HL-60/S4 treated with phorbol 12-myristate 13-acetate at 8.2 ng/mL for 4 days and 3 days (cell line): Measurements from ENCODE around the gene ACOD1.
"Not testable (repeated sequence)": the region's sequence is repeated elsewhere in the genome, so short reads cannot be mapped to it uniquely, and the experiment has no call there.

Experiments
- in situ Hi-C: fragments of 300-500 bp; cut with MboI; formaldehyde crosslinking; loops from 2 replicates; pipeline ENCODE4 v1.15.0; 2022; ENCODE audit warnings: low sequenced_read_pairs

Gene ACOD1

DNA sequence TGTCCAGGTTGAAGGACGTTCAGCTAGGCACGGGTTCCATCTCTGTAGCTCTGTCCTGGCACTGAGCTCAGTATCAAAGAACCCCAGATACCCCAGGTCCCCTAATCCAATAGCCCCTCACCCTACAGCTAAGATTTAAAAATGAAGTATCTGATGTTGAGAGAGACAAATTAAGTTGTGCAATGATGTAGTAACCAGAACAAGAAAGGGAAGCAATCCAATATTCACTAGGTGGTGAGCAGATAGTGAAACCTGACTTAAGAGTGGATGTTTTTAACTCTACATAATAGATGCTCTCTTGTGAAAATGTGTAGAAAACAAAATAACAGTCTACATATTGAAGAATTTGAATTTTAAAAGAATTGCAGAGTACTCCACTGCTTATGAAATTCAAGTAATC is 1.8 kb downstream of the ACOD1 start:
- in situ Hi-C loops = no loop called here

DNA sequence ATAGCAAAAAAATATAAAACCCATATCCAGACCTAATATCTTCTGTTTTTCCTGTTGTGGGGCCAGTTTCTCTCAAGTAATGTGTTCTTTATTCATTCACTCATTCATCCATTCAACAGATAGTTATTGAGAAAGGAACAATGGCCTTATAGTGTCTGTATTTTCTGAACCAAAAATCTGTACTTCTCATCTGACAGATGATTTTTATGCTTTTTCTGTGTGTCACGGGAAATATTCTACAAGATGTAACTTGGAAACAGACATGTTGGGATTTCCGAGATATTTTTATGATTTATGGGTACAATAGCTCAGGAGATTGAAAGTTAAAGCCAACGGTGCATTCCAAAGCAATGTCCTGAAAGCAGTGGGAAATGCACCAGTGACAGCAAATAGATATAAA is 5.7 kb downstream of the ACOD1 start:
- in situ Hi-C loops = no loop called here

GRCh38 chr13:76954538-76954937 is 6.2 kb downstream of the ACOD1 start:
- in situ Hi-C loops = no loop called here

GRCh38 chr13:76955193-76955592 is 6.9 kb downstream of the ACOD1 start:
- in situ Hi-C loops = no loop called here

DNA sequence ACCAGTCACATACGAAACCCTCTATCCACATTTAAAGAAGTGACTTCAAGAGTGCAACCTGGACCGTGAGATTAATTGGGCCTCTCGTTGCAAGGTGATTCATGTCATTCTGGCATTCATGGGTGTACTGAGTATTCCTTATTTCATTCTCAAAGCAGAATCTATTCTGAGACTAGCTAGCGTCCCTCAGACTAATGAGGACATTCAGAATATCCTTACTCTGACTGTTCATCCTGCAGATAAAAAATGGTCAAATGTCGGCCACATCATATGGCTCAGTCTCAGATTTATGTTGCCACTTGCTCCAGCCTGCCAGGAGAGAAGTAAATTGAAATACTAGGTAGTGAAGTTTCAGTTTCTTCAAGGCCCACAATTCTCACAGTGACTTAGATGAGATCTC is 7.3 kb downstream of the ACOD1 start:
- in situ Hi-C loops = no loop called here

DNA sequence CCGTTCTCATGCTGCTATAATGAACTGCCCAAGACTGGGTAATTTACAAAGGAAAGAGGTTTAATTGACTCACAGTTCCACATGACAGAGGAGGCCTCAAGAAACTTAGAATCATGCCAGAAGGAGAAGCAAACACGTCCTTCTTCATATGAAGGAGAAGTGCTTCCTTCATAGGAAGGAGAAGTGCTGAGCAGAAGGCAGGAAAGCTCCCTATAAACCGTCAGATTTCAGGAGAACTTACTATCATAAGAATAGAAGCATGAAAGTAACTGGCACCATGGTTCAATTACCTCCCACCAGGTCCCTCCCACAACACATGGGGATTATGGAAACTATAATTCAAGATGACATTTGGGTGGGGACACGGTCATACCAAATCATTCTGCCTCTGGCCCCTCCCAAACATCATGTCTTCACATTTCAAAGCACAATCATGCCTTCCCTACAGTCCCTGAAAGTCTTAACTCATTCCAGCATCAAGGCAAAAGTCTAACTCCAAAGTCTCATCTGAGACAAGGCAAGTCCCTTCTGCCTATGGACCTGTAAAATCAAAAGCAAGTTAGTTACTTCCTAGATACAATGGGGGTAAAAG is 10.6 kb downstream of the ACOD1 start:
- in situ Hi-C loops = no loop called here

DNA sequence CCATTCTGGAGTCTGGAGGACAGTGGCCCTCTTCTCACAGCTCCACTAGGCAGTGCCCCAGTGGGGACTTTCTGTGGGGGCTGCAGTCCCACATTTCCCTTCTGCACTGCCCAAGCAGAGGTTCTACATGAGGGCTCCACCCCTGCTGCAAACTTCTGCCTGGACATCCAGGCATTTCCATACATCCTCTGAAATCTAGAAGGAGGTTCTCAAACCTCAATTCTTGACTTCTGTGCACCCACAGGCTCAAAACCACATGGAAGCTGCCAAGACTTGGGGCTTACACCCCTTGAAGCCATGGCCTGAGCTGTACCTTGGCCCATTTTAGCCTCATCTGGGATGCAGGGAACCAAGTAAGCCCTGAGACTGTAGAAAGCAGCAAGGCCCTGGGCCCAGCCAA is 11.4 kb downstream of the ACOD1 start:
- in situ Hi-C loops = not testable (repeated sequence)

DNA sequence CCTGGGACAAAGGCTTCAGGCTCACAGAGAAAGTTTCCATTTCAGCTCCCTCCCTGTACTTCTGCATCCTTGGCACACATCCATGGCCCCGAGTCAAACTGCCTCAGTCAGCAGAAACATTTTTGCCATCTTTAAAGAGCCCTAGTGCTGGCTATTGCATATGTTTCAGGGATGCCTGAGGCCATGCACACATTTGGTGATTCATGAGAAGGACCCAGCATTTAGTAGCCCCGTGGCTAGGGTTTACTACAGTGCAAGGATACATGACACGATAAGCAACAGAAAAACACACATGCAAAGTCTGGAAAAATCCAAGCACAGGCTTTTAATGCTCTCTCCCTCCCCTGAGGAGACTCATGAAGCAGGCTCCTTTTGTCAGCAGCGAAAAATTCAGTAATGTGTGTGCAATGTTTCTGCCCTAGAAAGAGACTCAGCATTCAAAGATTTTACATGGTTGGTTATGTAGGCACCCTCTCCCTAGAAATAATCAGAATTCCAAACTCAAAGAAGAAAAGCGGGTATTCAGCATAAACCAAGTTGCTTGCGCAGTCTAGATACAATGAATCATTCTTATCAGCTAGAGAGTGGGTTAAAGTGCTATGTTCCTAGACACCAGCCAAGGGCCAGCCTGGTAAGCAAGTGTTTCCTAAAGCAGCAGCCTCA is 17.6 kb downstream of the ACOD1 start:
- in situ Hi-C loops = no loop called here

DNA sequence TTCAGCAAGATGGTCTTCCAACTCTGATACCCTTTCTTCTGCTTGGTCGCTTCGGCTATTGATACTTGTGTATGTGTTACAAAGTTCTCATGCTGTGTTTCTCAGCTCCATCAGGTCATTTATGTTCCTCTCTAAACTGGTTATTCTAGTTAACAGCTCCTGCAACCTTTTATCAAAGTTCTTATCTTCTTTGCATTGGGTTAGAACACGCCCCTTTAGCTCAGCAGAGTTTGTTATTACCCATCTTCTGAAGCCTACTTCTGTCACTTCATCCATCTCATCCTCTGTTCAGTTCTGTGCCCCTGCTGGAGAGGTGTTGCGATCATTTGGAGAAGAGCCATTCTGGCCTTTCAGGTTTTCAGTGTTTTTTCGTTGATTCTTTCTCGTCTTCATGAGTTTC is 18.7 kb downstream of the ACOD1 start:
- in situ Hi-C loops = no loop called here

DNA sequence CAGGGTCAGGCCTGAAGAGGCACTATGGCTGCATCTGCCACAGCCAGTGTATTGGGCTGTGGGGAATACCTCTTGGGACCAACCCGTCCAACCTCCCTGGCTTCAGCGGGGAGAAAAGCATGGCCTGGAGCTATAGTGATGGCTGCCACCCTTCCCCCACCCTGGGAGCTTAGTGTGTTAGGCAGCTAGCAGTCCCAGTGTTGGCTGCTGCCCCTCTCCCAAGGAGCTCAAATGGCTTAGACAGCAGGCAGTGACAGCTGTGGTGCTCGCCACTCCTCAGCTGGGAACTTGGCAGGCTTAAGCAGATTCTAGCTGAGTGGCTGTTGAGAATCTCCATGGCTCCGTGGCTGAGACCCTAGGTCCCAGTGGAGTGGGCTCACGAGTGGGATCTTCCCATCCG is 19.7 kb downstream of the ACOD1 start:
- in situ Hi-C loops = no loop called here

DNA sequence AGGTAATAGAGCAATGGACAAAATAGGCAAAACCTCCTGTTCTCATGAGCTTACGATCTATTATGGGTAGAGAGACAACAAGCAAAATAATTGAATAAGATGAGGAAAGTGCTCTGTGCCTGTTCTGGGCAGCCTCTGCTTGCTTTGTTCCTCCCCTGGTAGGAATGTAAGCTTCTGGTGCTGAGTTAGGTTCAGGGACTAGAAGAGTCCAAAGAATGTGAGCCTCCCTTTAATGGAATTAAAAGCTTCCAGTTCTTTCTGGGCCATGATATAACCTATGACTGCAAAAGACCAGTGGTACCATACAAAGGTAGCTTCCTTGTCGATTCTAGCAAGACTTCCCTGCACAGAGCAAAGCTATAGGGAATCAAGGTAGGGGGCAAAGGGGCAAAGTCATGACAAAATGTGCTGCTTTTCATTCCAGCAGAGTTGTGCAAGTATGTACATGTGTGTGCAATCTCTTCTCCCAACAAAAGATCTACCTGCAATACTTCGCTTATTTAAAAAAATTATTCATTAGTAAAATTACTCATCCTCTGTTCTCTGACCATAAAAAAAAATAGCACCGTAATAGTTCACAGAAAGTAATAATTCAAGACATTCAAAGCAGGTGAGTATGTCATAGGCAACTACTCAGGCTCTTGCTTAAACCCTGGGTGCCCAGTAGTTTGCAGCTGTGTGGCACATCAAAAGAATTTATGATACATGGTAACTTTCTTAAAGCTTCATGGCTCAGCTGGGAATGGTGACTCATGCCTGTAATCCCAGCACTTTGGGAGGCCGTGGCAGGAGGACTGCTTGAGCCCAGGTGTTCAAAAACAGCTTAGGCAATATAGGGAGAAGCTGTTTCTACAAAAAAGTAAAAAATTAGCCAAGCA is 21.4 kb downstream of the ACOD1 start:
- in situ Hi-C loops = no loop called here

DNA sequence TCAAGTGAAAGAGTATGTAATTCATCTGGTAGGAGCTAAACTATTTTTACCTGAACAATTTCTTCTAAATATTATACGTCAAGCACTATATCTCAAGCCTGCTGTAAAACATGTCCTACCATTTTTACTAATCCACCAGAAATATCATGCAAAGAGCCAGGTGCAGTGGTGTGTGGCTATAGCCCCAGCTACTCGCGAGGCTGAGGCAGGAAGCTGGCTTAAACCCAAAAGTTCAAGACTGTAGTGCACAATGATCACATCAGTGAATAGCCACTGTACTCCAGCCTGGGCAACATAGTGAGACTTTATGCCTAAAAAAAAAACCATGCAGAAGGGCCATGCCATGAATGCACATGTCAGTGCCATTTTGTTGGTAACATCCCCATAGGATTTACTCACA is 22.9 kb downstream of the ACOD1 start:
- in situ Hi-C loops = no loop called here

DNA sequence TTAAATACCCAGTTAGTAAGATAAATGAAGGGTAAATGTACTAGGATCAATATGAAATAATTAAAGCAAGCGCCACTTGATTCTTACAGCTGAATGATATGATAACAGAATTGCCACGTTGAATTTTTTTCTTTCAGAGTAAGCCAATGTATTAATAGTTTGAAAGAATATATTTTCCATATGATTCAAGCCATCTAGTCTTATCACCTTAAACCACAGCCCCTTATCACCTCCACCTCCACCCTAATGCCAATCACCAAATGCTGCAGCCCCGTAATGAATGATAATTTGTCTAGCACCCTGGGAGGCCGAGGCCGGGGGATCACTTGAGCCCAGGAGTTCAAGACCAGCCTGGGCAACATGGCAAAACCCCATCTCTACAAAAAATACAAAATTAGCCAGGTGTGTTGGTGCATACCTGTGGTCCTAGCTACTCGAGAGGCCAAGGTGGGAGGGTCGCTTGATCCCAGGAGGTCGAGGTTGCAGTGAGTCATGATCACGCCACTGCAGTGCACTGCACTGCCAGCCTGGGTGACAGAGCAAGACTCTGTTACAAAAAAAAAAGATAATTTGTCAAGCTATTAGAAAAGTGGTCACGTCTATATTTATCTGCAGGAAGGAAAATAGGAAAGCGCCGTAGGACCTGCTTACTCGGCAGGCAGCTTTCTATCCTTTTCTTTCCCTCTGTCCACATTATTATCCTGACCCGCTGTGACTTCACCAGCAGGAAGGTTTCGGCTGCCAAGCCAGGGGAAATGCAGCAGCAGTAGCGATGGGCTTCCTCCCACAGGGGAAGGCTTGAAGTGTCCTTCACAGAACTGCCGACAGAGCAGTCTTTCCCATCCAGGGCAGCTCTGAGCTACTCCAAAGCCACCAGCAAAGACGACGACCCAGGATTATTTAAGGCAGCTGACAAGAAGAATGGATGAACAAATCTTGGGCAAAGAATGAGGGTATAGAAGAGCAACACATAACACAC is 23.8 kb downstream of the ACOD1 start:
- in situ Hi-C loops = no loop called here

GRCh38 chr13:76973920-76974617 is 25.8 kb downstream of the ACOD1 start:
- in situ Hi-C loops = no loop called here

- in situ Hi-C loops = no loop called here
Observed at GRCh38 chr13:76974618-76974975, 26.3 kb downstream of the ACOD1 start.

DNA sequence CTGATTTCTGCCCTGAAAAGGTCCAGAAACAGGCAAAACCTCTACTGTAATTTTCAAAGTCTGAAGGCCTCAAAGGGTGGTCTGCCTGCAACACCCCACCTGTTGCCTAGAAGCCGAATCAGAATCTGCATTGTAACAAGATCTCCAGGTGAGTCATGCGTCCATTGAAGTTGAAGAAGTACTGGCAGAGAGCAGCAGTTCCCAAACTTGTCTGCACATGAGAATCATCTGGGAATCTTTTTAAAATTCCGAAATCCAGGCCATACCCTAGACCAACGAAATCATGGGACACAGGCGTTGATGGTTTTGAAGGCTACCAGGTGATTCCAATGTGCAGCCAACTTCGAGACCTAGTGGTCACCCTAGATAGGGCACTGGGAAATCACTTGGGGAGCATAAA is 27.6 kb downstream of the ACOD1 start:
- in situ Hi-C loops = no loop called here

DNA sequence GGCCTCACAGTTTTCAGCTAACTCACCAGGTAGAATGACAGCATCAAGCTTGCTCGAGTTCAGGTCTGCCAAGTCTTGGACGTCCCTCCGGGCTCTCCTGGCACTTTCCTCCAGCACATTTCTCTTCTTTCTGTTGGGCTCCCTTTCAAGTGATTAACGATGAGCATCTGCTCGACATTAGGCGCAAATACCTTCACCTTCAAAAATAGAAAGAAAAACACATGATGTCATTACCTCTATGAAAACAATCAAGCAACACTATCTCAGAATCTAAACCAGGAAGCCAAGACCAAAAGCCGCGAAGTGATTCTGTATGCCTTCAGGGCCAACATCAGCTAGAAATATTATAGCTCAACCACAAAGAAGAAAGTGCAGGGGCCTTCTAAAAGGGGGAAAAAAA is 28.2 kb downstream of the ACOD1 start:
- in situ Hi-C loops = no loop called here

- in situ Hi-C loops = no loop called here
Observed at GRCh38 chr13:76976929-76977328, 28.6 kb downstream of the ACOD1 start.

DNA sequence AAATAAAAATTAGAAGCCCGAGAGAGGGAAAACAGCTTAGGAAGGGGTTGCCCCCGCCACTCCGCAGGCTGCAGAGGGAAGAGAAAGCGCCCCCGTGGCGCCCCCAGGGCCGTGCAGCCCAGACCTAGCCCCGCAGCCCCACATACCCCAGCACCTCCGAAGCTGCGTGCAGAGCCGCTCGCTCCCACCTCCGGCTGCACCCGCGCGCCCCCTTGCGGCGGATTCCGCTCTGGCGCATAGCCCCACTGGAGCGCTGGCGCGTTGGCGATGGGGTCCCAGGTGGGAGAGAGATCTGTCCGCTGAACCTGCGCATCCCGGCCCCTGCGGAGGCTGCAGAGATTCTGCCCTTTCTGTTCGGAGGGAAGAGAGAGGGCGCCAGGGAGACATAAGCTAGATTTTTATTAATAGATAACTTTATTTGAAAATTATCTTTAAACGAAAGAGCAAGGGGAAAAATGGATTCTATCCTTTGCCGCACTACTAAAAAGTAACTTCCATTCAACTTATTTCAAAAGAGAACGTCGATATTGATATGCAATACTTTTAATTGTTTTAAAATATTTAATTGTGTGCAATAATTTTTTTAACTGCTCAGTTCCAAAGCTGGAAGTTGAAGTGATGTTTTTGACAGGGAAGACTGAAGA is 31.9 kb downstream of the ACOD1 start:
- in situ Hi-C loops = no loop called here

- in situ Hi-C loops = no loop called here
Observed at GRCh38 chr13:76982061-76982460, 33.8 kb downstream of the ACOD1 start.
